CD4-positive, alpha-beta T cell treated with Interleukin-6 for 4 hours (primary cell): ENCODE measurements around the gene GRIN3B.
A peak's percentile ranks its signal among the peaks of the same experiment; 100 is the strongest.

Experiments
- DNase-seq: peaks from one replicate; pipeline ENCODE4 v3.0.0-alpha.2; 2020; ENCODE audit warnings: mixed read lengths

Gene GRIN3B

GRCh38 chr19:991174-991931 is 8.9 kb upstream of the GRIN3B start:
- peak; percentile 15 for DNase-seq

DNA sequence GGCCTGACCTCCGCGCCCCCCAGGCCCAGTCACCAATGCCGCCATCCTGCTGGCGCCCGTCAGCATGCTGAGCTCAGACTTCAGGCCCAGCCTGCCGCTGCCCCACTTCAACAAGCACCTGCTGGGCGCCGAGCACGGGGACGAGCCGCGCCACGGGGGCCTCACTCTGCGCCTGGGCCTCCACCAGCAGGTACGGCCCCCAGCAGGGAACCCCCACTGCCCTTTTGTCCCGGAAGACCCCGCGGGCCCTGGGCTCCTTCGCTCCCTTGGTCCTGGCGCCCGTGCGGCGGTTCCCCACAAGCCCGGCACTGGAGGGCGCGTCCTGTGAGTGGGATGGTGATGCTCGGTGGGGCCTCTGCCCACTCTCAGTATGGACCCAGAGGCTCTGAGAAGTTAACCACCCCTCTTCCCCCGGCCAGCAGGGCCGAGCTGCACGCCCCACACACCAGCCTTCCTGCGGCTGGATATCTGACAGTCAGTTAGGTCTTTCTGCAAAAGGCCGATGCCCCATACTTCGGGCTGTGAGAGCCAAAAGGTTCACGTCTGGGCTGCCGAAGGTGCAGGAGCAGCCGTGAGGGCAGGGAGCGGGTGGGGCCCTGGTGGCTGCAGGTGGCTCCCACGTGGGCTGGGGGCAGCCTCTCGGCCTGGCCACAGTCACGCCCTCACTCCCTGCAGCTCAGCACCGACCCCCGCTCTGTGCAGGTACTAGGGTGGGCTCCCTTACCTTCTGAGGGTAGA is 8.1 kb upstream of the GRIN3B start:
- DNase-seq = no peak

DNA sequence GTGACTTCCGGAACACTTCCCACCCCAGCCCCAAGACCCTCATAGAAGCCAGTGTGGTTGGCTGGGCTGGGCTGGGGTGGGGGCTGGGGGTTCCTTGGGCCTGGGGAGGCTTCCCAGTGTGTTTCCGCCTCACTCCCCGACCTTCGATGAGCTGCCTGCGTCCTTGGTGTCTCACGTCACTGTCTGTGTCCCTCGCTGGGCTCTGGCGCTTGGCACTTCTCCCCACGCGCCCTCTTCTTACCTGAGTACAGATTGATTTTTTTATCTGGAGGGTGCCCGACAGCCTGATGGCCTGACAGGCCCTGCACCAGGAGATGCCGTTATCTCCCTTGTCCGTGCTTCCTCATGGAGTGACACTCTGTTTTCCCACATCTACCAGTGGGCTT is 7.6 kb upstream of the GRIN3B start:
- DNase-seq = no peak

DNA sequence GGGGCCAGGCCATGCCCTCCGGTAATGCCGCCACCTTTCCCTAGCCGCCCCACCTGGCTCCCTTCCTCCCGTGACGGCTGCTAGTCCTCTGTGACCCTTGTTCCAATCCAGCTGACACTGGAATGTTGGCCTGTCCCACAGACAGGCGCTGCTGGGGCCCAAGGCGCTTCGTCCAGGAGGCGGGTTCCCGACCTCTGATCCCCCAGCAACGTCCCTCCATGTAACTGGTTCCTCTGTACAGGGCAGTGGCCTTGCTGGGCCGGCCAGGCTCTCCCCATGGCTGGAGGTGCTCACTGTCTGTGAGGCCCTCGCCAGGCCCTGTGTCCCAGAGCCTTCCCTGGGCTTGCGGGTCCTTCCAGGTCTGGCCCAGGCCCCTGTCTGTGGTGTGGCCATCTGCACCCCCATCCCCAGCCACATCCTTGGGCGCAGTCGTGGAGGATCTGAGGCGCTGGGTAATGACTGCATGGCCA is 6.8 kb upstream of the GRIN3B start:
- no peak for DNase-seq

- no peak for DNase-seq
Measured at GRCh38 chr19:993831-994393, 6.3 kb upstream of the GRIN3B start.

- no peak for DNase-seq
Measured at GRCh38 chr19:994516-994915, 5.7 kb upstream of the GRIN3B start.

DNA sequence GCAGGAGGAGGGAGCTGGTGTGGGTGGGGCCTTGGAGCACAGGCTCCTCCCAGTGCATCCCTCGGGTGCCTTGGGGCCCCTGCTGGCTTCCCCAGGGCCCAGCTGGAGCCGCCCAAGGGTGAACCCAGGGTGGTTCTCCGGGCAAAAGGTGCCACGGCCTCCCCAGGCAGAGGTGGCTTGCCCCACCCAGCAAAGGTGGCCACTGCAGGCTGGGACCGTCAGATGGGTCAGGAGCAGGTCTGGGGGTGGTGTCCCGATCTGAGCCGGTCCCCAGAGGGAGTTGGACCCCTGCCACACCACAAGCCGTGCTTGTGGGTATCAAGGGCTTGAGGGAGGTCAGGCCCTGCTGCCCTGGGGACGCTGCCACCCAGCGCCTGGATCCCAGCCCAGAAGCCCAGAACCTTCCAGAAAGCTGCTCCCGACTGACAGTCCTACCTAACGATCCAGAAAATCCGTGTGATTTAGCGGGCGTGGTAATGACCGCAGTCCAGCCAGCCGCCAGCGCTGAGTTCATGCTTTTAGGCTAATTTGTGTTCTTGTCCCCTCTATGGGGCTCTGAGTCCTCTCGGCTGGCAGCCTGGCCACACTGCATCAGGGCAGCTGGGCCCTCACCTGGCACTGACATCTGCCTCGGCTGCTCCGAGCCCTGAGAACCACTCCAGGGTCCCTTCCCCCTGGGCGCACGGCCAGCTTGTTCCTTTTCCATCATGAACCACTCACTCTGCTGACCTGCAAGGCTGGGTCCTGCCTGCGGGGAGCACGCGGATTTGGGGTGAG is 5.0 kb upstream of the GRIN3B start:
- DNase-seq = no peak

GRCh38 chr19:996051-996838 is 4.0 kb upstream of the GRIN3B start:
- DNase-seq = peak; percentile 78

DNA sequence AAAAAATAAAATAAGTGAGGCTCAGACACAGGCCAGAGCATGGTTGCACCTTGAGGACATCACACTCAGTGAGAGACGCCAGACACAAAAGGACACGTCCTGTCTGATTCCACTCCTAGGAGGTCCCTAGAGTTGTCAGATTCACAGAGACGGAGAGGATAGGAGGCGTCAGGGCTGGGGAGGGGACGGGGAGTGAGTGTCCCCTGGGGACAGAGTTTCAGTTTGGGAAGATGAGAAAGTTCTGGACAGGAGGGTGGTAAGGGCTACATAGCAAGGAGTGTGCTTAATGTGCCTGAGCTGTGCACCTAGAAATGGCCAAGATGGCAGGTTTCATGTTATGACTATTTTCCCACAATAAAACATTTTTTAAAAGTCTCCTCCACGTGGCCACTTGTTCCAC is 2.2 kb upstream of the GRIN3B start:
- DNase-seq = no peak

DNA sequence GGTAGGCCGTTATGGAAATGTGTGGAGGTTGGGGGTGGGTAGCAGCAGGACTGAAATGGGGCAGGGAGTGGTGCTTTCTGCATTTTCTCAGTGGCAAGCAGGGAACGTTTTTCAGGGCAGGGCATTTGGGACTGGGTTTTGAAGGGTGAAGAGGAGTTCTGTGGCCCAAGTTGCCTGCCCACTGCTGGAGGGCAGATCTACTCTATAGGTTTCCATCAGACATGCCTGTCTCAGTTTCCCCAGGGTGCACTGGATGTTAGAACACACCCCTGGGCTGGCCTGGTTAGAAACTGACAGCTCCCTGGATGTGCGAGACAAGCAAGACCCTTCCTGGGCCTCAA is 870 bp upstream of the GRIN3B start:
- DNase-seq = no peak

- DNase-seq = no peak
Measured at GRCh38 chr19:1000591-1001537, 645 bp downstream of the GRIN3B start.

GRCh38 chr19:1001538-1002166 is 1.4 kb downstream of the GRIN3B start:
- DNase-seq = peak; percentile 76

DNA sequence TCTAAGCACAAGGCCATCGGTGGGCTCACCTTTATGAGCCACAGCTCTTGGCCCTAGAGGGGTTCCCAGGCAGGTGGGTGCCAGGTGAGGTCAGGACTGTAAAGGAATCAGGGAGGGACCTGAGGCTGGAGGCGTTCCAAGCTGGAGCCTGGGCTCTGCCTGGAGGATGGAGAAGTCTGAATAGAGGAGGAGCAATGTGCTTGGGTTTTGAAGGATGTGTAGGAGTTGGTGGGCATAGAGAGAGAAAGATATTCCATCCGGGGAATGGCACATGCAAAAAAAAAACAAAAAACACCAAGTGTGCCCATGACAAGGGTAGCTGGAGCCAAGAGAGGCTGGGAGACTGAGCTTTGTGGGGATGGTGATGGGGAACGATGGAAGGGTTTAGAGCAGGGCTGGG is 2.4 kb downstream of the GRIN3B start:
- DNase-seq = no peak

- no peak for DNase-seq
Measured at GRCh38 chr19:1003283-1003682, 3.1 kb downstream of the GRIN3B start.

GRCh38 chr19:1004204-1004802 is 4.1 kb downstream of the GRIN3B start:
- no peak for DNase-seq

- no peak for DNase-seq
Measured at GRCh38 chr19:1004803-1005664, 4.8 kb downstream of the GRIN3B start.

DNA sequence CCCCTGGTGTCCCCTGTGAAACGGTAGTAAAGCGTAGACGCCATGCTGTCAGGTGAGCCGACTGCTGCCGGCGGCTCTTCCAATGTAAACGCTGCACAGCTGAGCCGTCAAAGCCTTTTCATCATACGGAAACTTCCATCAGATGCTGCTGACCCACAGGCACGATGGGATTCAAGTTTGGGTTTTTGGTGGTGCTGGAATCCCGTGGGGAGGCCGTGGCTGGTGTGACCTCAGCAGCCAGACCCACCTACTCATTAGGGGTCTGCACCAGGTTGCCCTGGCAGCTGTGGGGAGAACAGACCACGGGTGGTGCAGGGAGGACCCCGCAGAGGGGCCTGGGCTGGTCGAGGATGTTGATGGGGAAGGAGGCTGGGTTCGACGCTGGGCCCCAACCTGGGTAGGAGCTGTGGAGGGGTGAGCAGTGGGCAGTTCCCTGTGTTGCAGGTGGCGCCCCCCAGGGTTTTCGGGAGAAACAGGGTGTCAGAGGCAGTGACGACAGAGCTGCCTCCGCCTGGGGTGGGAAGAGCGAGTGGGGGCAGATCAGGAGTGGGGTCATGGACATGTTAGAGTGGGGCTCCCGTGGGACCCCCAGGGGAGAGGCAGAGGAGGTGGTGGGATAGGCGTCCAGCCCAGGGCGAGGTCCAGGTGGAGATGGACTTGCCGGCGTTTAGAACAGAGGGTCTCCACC is 6.6 kb downstream of the GRIN3B start:
- DNase-seq = no peak

- DNase-seq = no peak
Measured at GRCh38 chr19:1007399-1008251, 7.4 kb downstream of the GRIN3B start.
